WTC11 (cell line): Measurements from ENCODE around the gene SYNE4.

Experiments
- ETV6 ChIP-seq: sonication (generic); formaldehyde crosslinking; IDR thresholded peaks from 2 replicates; pipeline ENCODE4 v1.8.1; 2022; ENCODE audit warnings: mild to moderate bottlenecking, missing genetic modification reagents
- SP1 ChIP-seq: sonication (generic); formaldehyde crosslinking; conservative IDR thresholded peaks from 2 replicates; pipeline ENCODE4 v1.8.1; 2022; ENCODE audit warnings: missing genetic modification reagents
- TF ChIP-seq, protein P1 (sequence below): fragments of 200-600 bp; IDR thresholded peaks from 2 replicates; pipeline ENCODE4 v1.8.0; 2022; ENCODE audit warnings: antibody characterized with exemption

DNA sequence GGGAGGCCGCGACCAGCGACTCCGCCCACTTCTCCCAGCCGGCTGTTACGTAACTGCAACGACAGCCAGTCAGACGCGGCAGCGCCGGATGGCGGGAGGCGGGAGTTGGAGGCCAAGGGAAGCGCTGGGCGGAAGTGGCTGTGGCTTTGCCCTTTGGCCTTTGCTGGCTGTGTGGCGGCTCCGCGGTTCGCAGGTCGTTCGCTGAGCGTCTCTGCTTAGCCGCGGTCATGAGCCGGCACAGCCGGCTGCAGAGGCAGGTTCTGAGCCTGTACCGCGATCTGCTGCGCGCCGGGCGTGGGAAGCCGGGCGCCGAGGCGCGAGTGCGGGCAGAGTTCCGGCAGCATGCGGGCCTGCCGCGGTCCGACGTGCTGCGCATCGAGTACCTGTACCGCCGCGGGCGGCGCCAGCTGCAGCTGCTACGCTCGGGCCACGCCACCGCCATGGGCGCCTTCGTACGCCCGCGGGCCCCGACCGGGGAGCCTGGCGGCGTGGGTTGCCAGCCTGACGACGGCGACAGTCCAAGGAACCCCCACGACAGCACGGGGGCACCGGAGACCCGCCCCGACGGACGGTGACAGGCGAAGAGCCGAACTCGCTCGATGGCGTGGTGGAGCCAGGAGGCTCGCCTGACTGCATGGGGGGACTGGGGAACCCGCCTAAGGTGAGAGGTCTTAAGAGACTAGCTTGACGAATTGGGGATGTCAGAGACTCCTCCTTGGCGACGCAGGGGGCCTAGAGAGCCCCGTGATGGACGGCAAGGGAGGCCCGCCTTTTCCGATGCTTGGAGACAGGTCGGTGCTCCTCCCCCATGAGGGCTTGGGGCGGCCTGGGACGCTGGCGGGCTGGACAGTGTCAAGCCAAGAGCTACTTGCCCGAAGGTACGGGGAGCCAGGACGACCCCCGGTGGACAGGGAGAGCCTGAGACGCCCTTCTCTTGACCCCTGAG lies 13.3 kb downstream of the SYNE4 start, which contains the start of gene SDHAF1:
- peak; percentile 98 for TF ChIP-seq SP1
- peak; percentile 72; the same call in 1 of the 2 replicates for TF ChIP-seq ETV6 (CRISPR knock-in tag)
- TF ChIP-seq, protein P1, sequence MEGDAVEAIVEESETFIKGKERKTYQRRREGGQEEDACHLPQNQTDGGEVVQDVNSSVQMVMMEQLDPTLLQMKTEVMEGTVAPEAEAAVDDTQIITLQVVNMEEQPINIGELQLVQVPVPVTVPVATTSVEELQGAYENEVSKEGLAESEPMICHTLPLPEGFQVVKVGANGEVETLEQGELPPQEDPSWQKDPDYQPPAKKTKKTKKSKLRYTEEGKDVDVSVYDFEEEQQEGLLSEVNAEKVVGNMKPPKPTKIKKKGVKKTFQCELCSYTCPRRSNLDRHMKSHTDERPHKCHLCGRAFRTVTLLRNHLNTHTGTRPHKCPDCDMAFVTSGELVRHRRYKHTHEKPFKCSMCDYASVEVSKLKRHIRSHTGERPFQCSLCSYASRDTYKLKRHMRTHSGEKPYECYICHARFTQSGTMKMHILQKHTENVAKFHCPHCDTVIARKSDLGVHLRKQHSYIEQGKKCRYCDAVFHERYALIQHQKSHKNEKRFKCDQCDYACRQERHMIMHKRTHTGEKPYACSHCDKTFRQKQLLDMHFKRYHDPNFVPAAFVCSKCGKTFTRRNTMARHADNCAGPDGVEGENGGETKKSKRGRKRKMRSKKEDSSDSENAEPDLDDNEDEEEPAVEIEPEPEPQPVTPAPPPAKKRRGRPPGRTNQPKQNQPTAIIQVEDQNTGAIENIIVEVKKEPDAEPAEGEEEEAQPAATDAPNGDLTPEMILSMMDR, result no peak
